Stimulated activated CD8-positive, alpha-beta memory T cell treated with anti-CD3 and anti-CD28 coated beads, Interleukin-7, amount 100 ng/mL, for 48 hours (primary cell): ENCODE results near the gene ECM1.

Experiments used
- DNase-seq, 2 donors: peaks; one replicate each; pipeline ENCODE4 v3.0.0-alpha.2; 2020; ENCODE audit warnings: low read depth in 1 of 2; ENCODE audit errors: extremely low read depth in 1 of 2

The ECM1 gene

GRCh38 chr1:150543500-150544143 is 35.7 kb downstream of the ECM1 start:
- no peak for DNase-seq

GRCh38 chr1:150544204-150544603 is 36.3 kb downstream of the ECM1 start:
- DNase-seq, result no peak

- DNase-seq, result no peak
Observed at GRCh38 chr1:150545486-150546032, 37.6 kb downstream of the ECM1 start.

GRCh38 chr1:150546294-150546937 is 38.5 kb downstream of the ECM1 start:
- DNase-seq, result no peak

GRCh38 chr1:150548324-150548631 is 40.4 kb downstream of the ECM1 start:
- no peak for DNase-seq

- no peak for DNase-seq
Observed at GRCh38 chr1:150548632-150549495, 41.0 kb downstream of the ECM1 start, which contains the start of gene ADAMTSL4. Gene ADAMTSL4, plus strand, starts transcription at chr1:150549408. Its CDS starts 2,881 bp downstream, at chr1:150552289.

- DNase-seq, result no peak
Observed at GRCh38 chr1:150549496-150550221, 41.8 kb downstream of the ECM1 start.

GRCh38 chr1:150550222-150551050 is 42.5 kb downstream of the ECM1 start:
- no peak for DNase-seq

GRCh38 chr1:150551051-150551783 is 43.3 kb downstream of the ECM1 start:
- DNase-seq, result no peak

GRCh38 chr1:150551784-150552127 is 43.8 kb downstream of the ECM1 start:
- DNase-seq, result no peak

GRCh38 chr1:150552128-150552910 is 44.4 kb downstream of the ECM1 start:
- DNase-seq, result no peak

GRCh38 chr1:150552911-150553289 is 45.0 kb downstream of the ECM1 start:
- DNase-seq, result no peak

GRCh38 chr1:150553392-150554085 is 45.6 kb downstream of the ECM1 start:
- no peak for DNase-seq

- no peak for DNase-seq
Observed at GRCh38 chr1:150554086-150554452, 46.2 kb downstream of the ECM1 start.

- DNase-seq, result no peak
Observed at GRCh38 chr1:150555198-150555970, 47.5 kb downstream of the ECM1 start.

GRCh38 chr1:150555971-150556865 is 48.3 kb downstream of the ECM1 start:
- DNase-seq, result no peak
